GM12865 (cell line): ENCODE results near the gene ABCA5.

Experiments used
- DNase-seq: peaks from one replicate; pipeline ENCODE4 v3.0.0; 2010; ENCODE audit warnings: low read depth
- H3K4me3 ChIP-seq: 2 replicates; pipeline ENCODE4 v1.5.1; 2011; ENCODE audit warnings: mild to moderate bottlenecking, low read depth, low read length, control low read depth
- TF ChIP-seq, protein P1 (sequence below): IDR thresholded peaks from 2 replicates; pipeline ENCODE4 v1.5.1; 2011; ENCODE audit warnings: low read length, control low read depth, low read depth, inconsistent platforms; ENCODE audit not compliant: insufficient read depth; ENCODE audit errors: missing control alignments

The ABCA5 gene

GRCh38 chr17:69239611-69240600 lies 87.0 kb downstream of the ABCA5 start:
- H3K4me3 ChIP-seq = no peak overlapping the region
- DNase-seq = no peak
- TF ChIP-seq, protein P1, sequence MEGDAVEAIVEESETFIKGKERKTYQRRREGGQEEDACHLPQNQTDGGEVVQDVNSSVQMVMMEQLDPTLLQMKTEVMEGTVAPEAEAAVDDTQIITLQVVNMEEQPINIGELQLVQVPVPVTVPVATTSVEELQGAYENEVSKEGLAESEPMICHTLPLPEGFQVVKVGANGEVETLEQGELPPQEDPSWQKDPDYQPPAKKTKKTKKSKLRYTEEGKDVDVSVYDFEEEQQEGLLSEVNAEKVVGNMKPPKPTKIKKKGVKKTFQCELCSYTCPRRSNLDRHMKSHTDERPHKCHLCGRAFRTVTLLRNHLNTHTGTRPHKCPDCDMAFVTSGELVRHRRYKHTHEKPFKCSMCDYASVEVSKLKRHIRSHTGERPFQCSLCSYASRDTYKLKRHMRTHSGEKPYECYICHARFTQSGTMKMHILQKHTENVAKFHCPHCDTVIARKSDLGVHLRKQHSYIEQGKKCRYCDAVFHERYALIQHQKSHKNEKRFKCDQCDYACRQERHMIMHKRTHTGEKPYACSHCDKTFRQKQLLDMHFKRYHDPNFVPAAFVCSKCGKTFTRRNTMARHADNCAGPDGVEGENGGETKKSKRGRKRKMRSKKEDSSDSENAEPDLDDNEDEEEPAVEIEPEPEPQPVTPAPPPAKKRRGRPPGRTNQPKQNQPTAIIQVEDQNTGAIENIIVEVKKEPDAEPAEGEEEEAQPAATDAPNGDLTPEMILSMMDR = no peak

DNA sequence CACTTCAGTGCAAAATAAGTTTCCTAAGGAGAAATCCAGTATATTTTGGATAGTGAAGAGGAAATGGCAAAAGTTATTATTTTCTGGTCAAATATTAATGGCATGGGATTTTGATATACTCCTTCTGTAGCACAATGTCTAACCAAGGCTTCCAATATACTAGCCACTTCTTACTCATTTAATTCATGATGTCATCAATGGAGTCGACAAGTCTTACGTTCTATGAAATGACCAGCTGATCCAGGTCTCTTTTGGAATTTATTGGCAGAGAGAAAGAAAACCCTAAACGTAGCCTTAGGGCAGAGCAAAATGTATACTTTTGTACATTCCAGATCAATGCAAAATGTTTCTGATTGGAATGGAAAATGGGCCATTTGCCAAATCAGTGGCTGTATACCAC lies 90.0 kb downstream of the ABCA5 start:
- no peak for DNase-seq
- H3K4me3 ChIP-seq = no peak overlapping the region
- TF ChIP-seq, protein P1 = no peak

DNA sequence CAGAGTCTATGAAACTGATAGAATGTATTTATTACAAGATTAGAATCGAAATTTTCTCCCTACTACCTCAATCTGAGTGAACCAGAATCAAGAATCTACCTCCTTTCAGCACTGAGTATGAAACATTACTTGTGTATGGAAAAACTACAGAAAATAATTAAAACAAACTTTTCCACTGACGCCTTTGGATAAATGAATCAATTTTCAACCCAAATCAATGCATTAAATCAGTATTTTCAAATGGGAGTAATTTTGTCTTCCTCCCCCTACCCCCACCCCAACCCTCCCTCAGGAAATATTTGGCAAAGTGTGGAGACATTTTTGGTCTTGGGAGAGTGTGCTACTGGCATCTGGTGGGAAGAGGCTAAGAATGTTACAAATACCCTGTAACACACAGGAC lies 90.5 kb downstream of the ABCA5 start:
- TF ChIP-seq, protein P1 = no peak
- no peak for DNase-seq

DNA sequence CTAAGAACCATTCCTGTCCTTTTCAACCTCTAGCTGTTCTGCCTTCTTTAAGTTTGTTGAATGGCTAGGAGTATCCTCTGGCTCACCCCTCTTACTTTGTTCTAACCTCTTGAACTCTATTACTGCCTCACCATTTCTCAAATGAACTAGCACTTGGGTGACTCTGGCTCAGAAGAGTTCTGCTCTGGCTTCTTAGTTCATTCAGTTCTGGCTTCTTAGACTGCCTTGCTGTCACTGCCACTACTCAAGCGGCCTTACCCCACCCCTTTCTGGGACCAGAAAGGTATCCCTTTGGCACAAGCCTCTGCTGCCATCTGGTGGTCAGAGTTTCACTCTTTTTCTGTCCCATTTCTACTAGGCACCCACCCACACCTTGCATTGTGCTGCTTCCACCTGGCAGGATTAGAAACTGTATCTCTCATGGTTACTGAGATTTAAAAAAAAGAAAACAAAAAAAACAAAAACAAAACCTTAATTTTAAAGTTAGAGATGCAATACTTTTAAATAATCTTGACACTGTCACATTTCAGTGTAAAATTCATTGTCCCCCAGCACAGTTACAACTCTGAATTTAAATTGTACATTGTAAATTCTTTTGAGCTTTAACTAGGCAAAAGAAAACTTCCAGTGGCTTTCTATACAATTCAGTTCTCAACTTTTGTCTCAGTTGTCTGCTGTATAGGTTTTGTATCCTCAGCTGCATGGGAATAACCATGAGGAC lies 91.4 kb downstream of the ABCA5 start:
- peak; percentile 90 for DNase-seq
- TF ChIP-seq, protein P1 = peak; percentile 74
- H3K4me3 ChIP-seq = no peak overlapping the region

More for the DNA sequence above, 90.5 kb downstream of the ABCA5 start:
- no peak overlapping the region for H3K4me3 ChIP-seq

- DNase-seq = no peak
- H3K4me3 ChIP-seq = no peak overlapping the region
- TF ChIP-seq, protein P1 = no peak
Observed at GRCh38 chr17:69232650-69233049, 94.3 kb downstream of the ABCA5 start.

GRCh38 chr17:69231521-69231920 lies 95.4 kb downstream of the ABCA5 start:
- DNase-seq = no peak
- no peak overlapping the region for H3K4me3 ChIP-seq
- TF ChIP-seq, protein P1 = no peak
